ENCODE measurements around the gene RAD18.
A peak's percentile ranks its signal among the peaks of the same experiment; 100 is the strongest.

The RAD18 gene

DNA sequence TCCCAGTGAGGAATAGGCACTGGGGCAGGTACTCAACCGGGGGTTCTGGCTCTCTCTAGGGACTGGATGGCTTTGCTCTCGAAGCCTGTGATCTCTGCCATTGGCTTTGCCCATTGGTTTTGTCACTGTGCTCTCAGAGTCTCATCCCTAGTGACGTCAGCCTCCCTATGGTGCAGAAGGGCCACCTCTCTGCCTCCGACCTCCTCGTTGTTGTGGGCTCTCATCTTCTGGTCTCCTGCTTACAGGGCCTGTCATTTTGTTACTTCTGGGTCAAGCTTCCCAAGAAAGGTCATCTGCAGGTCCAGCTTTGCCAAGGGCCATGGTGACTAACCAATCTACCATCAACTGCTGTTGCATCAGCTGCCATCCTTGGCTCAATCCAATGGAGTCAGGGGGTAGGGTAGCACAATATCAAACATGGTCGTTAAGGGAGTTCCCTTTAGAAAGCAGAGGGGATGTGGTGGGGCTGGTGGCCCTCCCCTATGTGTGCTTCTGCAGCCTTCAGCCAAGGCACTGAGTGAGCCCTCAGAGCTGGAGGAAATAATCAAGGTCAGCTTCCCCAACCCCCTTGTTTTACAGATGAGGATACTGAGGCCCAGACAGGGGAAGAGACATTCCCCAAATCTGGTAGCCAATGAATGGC is 13.4 kb upstream of the RAD18 start:
- Histone ChIP-seq H2BK120ac (ENCODE audit: insufficient read depth, low read length, poor library complexity) (no peak overlapping the region), H4K8ac (ENCODE audit: low read depth, low read length) (no peak overlapping the region), H4K91ac (ENCODE audit: low read depth, low read length) (no peak overlapping the region), H2AK5ac (ENCODE audit: low read length) (no peak overlapping the region), H3K9me3 (ENCODE audit: insufficient read depth, low read depth, low read length) (no peaks in the 10 kb centered on the region), H2BK5ac (ENCODE audit: low read depth, low read length, poor library complexity) (no peak overlapping the region), H3K4me3 (ENCODE audit: low read depth, low read length) (no peak overlapping the region), H3K36me3 (ENCODE audit: control insufficient read depth in 1 of 2, insufficient read depth in 2 of 2, low read length in 2 of 2) (no peaks in the 10 kb centered on the region), H3K23ac (ENCODE audit: low read length) (no peak overlapping the region), H3K14ac (ENCODE audit: low read length) (no peak overlapping the region), H3K79me2 (ENCODE audit: control insufficient read depth, insufficient read depth, low read length, poor library complexity) (no peaks in the 10 kb centered on the region), H3K4me1 (ENCODE audit: control insufficient read depth in 1 of 2, insufficient read depth in 2 of 2, low read length in 2 of 2) (peaks cover 2 to 5% of the 10 kb centered on the region in 2 experiments), H3K4ac (ENCODE audit: low read depth, low read length) (no peak overlapping the region), H3K18ac (ENCODE audit: low read length) (no peak overlapping the region), H2BK12ac (ENCODE audit: low read length) (no peak overlapping the region), H3K4me2 (ENCODE audit: low read length) (no peak overlapping the region), H3K27me3 (ENCODE audit: insufficient read depth, low read length) (no peaks in the 10 kb centered on the region), H3K79me1 (ENCODE audit: low read length) (peaks cover 4% of the 10 kb centered on the region), H4K12ac (ENCODE audit: low read depth, low read length) (no peak overlapping the region), H2AFZ (ENCODE audit: insufficient read depth, low read length, poor library complexity) (no peak overlapping the region), H3K9ac (ENCODE audit: low read length) (no peak overlapping the region), H3K27ac (ENCODE audit: low read depth, low read length) (no peak overlapping the region)
- no CpG with 5 or more reads among the region's 6 CpGs for WGBS (ENCODE audit: extremely low coverage, insufficient coverage, insufficient read length)
- no peak for DNase-seq

DNA sequence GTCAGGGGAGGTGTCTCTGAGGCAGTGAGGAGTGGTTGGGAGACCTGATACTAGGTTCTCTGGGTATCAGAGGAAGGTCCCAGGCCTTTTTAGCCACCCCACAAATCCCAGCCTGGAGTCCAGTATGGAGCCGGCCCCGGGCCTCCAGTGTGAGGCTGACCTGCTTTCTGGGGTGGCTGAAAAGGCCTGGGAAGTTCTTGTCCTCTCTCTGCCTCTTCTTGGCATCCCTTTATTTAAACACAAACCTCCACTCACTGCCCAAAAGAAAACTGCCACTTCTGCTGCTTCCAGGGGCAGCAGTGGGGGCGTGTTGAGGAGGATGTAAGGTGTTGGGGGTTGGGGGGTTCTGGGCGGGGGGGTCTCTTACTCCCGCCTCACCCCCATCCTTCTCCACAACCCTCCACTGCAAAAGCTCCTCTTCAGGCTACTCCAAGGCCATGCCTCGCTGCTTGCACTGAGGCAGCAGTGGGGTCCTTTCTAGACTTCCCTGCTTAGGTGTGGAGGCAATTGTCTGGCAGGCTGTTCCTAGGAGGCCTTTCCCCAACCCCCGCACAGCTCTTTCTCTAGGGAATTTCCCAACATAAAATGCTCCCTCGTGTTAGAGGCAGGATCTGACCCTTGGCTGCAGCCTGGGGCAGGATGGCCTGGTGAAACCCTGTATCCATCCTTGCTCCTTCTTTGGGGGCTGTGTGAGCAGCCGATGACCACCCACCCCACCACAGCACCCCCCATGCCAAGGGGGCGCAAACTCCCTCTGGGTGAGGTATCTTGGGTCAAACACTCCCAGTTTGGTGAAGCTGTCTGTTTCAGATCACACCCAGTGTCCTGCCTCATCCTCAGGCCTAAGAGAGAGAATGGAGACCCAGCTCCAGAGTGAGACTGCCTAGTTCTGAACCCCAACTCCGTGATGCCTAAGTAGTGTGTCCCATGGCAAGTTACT is 12.1 kb upstream of the RAD18 start:
- peak overlapping the region; percentile 37 for H2BK120ac ChIP-seq (ENCODE audit: insufficient read depth, low read length, poor library complexity)

DNA sequence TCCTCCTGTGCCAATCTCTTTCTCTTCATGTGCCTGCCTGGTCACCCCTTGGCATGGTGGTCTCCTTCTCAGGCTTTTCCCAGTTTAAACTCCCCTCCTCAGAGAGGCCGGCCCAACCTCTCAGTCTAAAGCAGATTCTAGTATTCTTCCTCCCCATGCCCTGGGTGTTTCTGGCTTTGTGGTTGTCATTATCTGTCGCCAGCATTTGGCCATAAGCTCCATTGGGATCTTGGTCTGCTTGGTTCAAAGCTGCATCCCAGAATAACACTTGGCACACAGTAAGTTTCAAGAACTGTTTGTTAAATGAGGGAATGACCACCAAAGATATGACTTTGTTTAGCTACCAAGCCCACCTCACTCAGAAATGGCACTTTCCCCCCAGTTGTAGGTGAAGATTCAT is 11.2 kb upstream of the RAD18 start:
- H3K4me3 ChIP-seq (ENCODE audit: low read depth, low read length), result no peak overlapping the region

More for the DNA sequence above, 12.1 kb upstream of the RAD18 start:
- H2BK5ac ChIP-seq (ENCODE audit: low read depth, low read length, poor library complexity), result no peak overlapping the region
- peak overlapping the region; percentile 73 for H2BK12ac ChIP-seq (ENCODE audit: low read length)
- H3K36me3 ChIP-seq (ENCODE audit: control insufficient read depth in 1 of 2, insufficient read depth in 2 of 2, low read length in 2 of 2), result no peaks in the 10 kb centered on the region
- no peaks in the 10 kb centered on the region for H3K79me2 ChIP-seq (ENCODE audit: control insufficient read depth, insufficient read depth, low read length, poor library complexity)
- no peak overlapping the region for H4K12ac ChIP-seq (ENCODE audit: low read depth, low read length)
- no peak overlapping the region for H3K9ac ChIP-seq (ENCODE audit: low read length)
- H3K4ac ChIP-seq (ENCODE audit: low read depth, low read length), result no peak overlapping the region
- H3K14ac ChIP-seq (ENCODE audit: low read length), result peak overlapping the region; percentile 9
- WGBS (ENCODE audit: extremely low coverage, insufficient coverage, insufficient read length), result no CpG with 5 or more reads among the region's 11 CpGs
- H3K27me3 ChIP-seq (ENCODE audit: insufficient read depth, low read length), result no peaks in the 10 kb centered on the region
- no peak overlapping the region for H3K4me3 ChIP-seq (ENCODE audit: low read depth, low read length)
- H4K8ac ChIP-seq (ENCODE audit: low read depth, low read length), result peak overlapping the region; percentile 4
- H4K91ac ChIP-seq (ENCODE audit: low read depth, low read length), result peak overlapping the region; percentile 9
- no peak overlapping the region for H2AFZ ChIP-seq (ENCODE audit: insufficient read depth, low read length, poor library complexity)
- no peaks in the 10 kb centered on the region for H3K9me3 ChIP-seq (ENCODE audit: insufficient read depth, low read depth, low read length)
- H3K4me1 ChIP-seq (ENCODE audit: control insufficient read depth in 1 of 2, insufficient read depth in 2 of 2, low read length in 2 of 2), result peaks cover 2 to 5% of the 10 kb centered on the region in 2 experiments
- no peak overlapping the region for H3K23ac ChIP-seq (ENCODE audit: low read length)
- H3K4me2 ChIP-seq (ENCODE audit: low read length), result no peak overlapping the region
- H3K27ac ChIP-seq (ENCODE audit: low read depth, low read length), result no peak overlapping the region
- H3K18ac ChIP-seq (ENCODE audit: low read length), result no peak overlapping the region
- peaks cover 4% of the 10 kb centered on the region for H3K79me1 ChIP-seq (ENCODE audit: low read length)
- no peak for DNase-seq
- peak overlapping the region; percentile 26 for H2AK5ac ChIP-seq (ENCODE audit: low read length)

GRCh38 chr3:8972639-8973038 is 9.4 kb upstream of the RAD18 start:
- Histone ChIP-seq H2AFZ (ENCODE audit: insufficient read depth, low read length, poor library complexity) (no peak overlapping the region), H3K4me1 (ENCODE audit: control insufficient read depth in 1 of 2, insufficient read depth in 2 of 2, low read length in 2 of 2) (peaks cover 2 to 5% of the 10 kb centered on the region in 2 experiments), H3K14ac (ENCODE audit: low read length) (no peak overlapping the region), H3K79me2 (ENCODE audit: control insufficient read depth, insufficient read depth, low read length, poor library complexity) (no peaks in the 10 kb centered on the region), H2AK5ac (ENCODE audit: low read length) (no peak overlapping the region), H3K9ac (ENCODE audit: low read length) (no peak overlapping the region), H4K12ac (ENCODE audit: low read depth, low read length) (no peak overlapping the region), H3K18ac (ENCODE audit: low read length) (no peak overlapping the region), H3K79me1 (ENCODE audit: low read length) (peaks cover 4% of the 10 kb centered on the region), H4K8ac (ENCODE audit: low read depth, low read length) (no peak overlapping the region), H2BK120ac (ENCODE audit: insufficient read depth, low read length, poor library complexity) (no peak overlapping the region), H3K4ac (ENCODE audit: low read depth, low read length) (no peak overlapping the region), H3K27me3 (ENCODE audit: insufficient read depth, low read length) (no peaks in the 10 kb centered on the region), H3K36me3 (ENCODE audit: control insufficient read depth in 1 of 2, insufficient read depth in 2 of 2, low read length in 2 of 2) (no peaks in the 10 kb centered on the region), H2BK12ac (ENCODE audit: low read length) (no peak overlapping the region), H3K4me3 (ENCODE audit: low read depth, low read length) (no peak overlapping the region), H3K23ac (ENCODE audit: low read length) (no peak overlapping the region), H3K9me3 (ENCODE audit: insufficient read depth, low read depth, low read length) (no peaks in the 10 kb centered on the region), H4K91ac (ENCODE audit: low read depth, low read length) (no peak overlapping the region), H2BK5ac (ENCODE audit: low read depth, low read length, poor library complexity) (no peak overlapping the region), H3K27ac (ENCODE audit: low read depth, low read length) (no peak overlapping the region), H3K4me2 (ENCODE audit: low read length) (no peak overlapping the region)
- no CpG with 5 or more reads among the region's 2 CpGs for WGBS (ENCODE audit: extremely low coverage, insufficient coverage, insufficient read length)
- peak in 1 of 2 donors; percentile 21 for DNase-seq

More for the DNA sequence above, 11.2 kb upstream of the RAD18 start:
- Histone ChIP-seq H3K4me1 (ENCODE audit: control insufficient read depth in 1 of 2, insufficient read depth in 2 of 2, low read length in 2 of 2) (peaks cover 2 to 5% of the 10 kb centered on the region in 2 experiments), H3K36me3 (ENCODE audit: control insufficient read depth in 1 of 2, insufficient read depth in 2 of 2, low read length in 2 of 2) (no peaks in the 10 kb centered on the region), H2BK12ac (ENCODE audit: low read length) (no peak overlapping the region), H3K79me2 (ENCODE audit: control insufficient read depth, insufficient read depth, low read length, poor library complexity) (no peaks in the 10 kb centered on the region), H3K79me1 (ENCODE audit: low read length) (peaks cover 4% of the 10 kb centered on the region), H3K4me2 (ENCODE audit: low read length) (no peak overlapping the region), H3K18ac (ENCODE audit: low read length) (no peak overlapping the region), H3K23ac (ENCODE audit: low read length) (no peak overlapping the region), H4K12ac (ENCODE audit: low read depth, low read length) (no peak overlapping the region), H2BK120ac (ENCODE audit: insufficient read depth, low read length, poor library complexity) (no peak overlapping the region), H3K14ac (ENCODE audit: low read length) (no peak overlapping the region), H4K91ac (ENCODE audit: low read depth, low read length) (no peak overlapping the region), H4K8ac (ENCODE audit: low read depth, low read length) (no peak overlapping the region), H3K4ac (ENCODE audit: low read depth, low read length) (no peak overlapping the region), H2AFZ (ENCODE audit: insufficient read depth, low read length, poor library complexity) (no peak overlapping the region), H2AK5ac (ENCODE audit: low read length) (no peak overlapping the region), H3K9me3 (ENCODE audit: insufficient read depth, low read depth, low read length) (no peaks in the 10 kb centered on the region), H2BK5ac (ENCODE audit: low read depth, low read length, poor library complexity) (no peak overlapping the region), H3K9ac (ENCODE audit: low read length) (no peak overlapping the region), H3K27me3 (ENCODE audit: insufficient read depth, low read length) (no peaks in the 10 kb centered on the region), H3K27ac (ENCODE audit: low read depth, low read length) (no peak overlapping the region)
- no CpG with 5 or more reads among the region's 2 CpGs for WGBS (ENCODE audit: extremely low coverage, insufficient coverage, insufficient read length)
- no peak for DNase-seq
